Suprapubic skin (tissue), 4 donors: ENCODE measurements around the gene RAB10. TPM values are rescaled to one million over a fixed set of nuclear protein-coding genes. Genes with fewer than 3 reads are reported as not detected.

ENCODE experiments used
- DNase-seq, 2 donors: peaks; one replicate each; pipeline ENCODE4 v3.0.0-alpha.2; 2019; ENCODE audit warnings: low spot score in 2 of 2
- H3K27ac ChIP-seq: fragments of 200-600 bp; sonication (generic); one replicate; pipeline ENCODE4 v1.5.1; 2019
- H3K27me3 ChIP-seq: fragments of 200-600 bp; sonication (generic); one replicate; pipeline ENCODE4 v1.5.1; 2019
- H3K36me3 ChIP-seq: fragments of 200-600 bp; sonication (generic); one replicate; pipeline ENCODE4 v1.5.1; 2019
- H3K4me1 ChIP-seq: fragments of 200-600 bp; sonication (generic); one replicate; pipeline ENCODE4 v1.5.1; 2019
- H3K4me3 ChIP-seq: fragments of 200-600 bp; sonication (generic); one replicate; pipeline ENCODE4 v1.5.1; 2019; ENCODE audit warnings: mild to moderate bottlenecking
- H3K9me3 ChIP-seq: fragments of 200-600 bp; sonication (generic); one replicate; pipeline ENCODE4 v1.5.1; 2019
- CTCF ChIP-seq, 2 donors: fragments of 200-600 bp in 1 of 2; fragments of 450-650 bp in 1 of 2; sonication (generic) in 1 of 2; IDR thresholded peaks; one replicate each; pipeline ENCODE4 v1.5.1; 2016 to 2019; ENCODE audit warnings: antibody characterized with exemption in 2 of 2, mild to moderate bottlenecking in 1 of 2, moderate library complexity in 1 of 2
- EP300 ChIP-seq: sonication (generic); formaldehyde crosslinking; IDR thresholded peaks from one replicate; pipeline ENCODE4 v1.6.1; 2017; ENCODE audit warnings: antibody characterized with exemption
- POLR2A ChIP-seq, 2 donors: fragments of 450-650 bp; IDR thresholded peaks; one replicate each; pipeline ENCODE4 v1.6.1; 2017; ENCODE audit warnings: antibody characterized with exemption in 2 of 2, mild to moderate bottlenecking in 2 of 2, moderate library complexity in 2 of 2
- POLR2AphosphoS5 ChIP-seq, 3 donors: sonication (generic); formaldehyde crosslinking; IDR thresholded peaks; one replicate each; pipeline ENCODE4 v1.6.1; 2017; ENCODE audit warnings: antibody characterized with exemption in 3 of 3
- WGBS: methylation state at CpG from one replicate; pipeline ENCODE4 v1.1.5; 2018; 5-methylcytosine and 5-hydroxymethylcytosine counted together
- total RNA-seq, 4 donors: library from RNA; depleted of rRNA; stranded (reverse); fragments of >200 nt; gene quantifications; one replicate each; pipeline ENCODE4 v1.1.0, GENCODE V29; 2016

Gene RAB10
- total RNA-seq, 4 donors from 2014 or later = 145 to 171 (median 165) TPM

GRCh38 chr2:26185954-26186770, 152.3 kb downstream of the RAB10 start:
- 92% methylated on average over 15 of the region's 16 CpGs for WGBS
- Histone ChIP-seq H3K9me3 (no peaks in the 10 kb centered on the region), H3K4me3 (peak overlapping the region; percentile 53), H3K4me1 (peaks cover 4% of the 10 kb centered on the region), H3K27ac (no peak overlapping the region), H3K36me3 (peaks cover 13% of the 10 kb centered on the region), H3K27me3 (no peaks in the 10 kb centered on the region)
- DNase-seq = no peak
- TF ChIP-seq CTCF (IDR thresholded peaks at IDR 0.05) (no peak), EP300 (no peak), POLR2A (IDR thresholded peaks at IDR 0.05) (no peak), POLR2AphosphoS5 (IDR thresholded peaks at IDR 0.05) (no peak)

Other genes with a start within 250 kb of the RAB10 start
- gene ASXL2, start 155.6 kb upstream of the RAB10 start, total RNA-seq = 10 to 100 TPM; 22.9 to 27.6 (median 23.5) TPM
- gene KIF3C, start 51.6 kb upstream of the RAB10 start, total RNA-seq = 1 to 10 TPM; 3.2 to 5.8 (median 4.7) TPM
- gene GAREM2, start 139.0 kb downstream of the RAB10 start, total RNA-seq = under 1 TPM; 0.39 to 0.98 (median 0.72) TPM
- 100 to 1,000 TPM; 120 to 145 (median 131) TPM for gene HADHA, start 210.5 kb downstream of the RAB10 start, total RNA-seq
- gene HADHB, start 210.9 kb downstream of the RAB10 start, total RNA-seq = 100 to 1,000 TPM in 3 of 4 donors, 10 to 100 TPM in 1; 94.7 to 223 (median 119) TPM